Measurements from ENCODE around the gene TMPRSS3. TPM values are rescaled to one million over a fixed set of nuclear protein-coding genes. Genes with fewer than 3 reads are reported as not detected.

TMPRSS3 gene
- total RNA-seq, 1 experiment from 2014 or later, result not detected

DNA sequence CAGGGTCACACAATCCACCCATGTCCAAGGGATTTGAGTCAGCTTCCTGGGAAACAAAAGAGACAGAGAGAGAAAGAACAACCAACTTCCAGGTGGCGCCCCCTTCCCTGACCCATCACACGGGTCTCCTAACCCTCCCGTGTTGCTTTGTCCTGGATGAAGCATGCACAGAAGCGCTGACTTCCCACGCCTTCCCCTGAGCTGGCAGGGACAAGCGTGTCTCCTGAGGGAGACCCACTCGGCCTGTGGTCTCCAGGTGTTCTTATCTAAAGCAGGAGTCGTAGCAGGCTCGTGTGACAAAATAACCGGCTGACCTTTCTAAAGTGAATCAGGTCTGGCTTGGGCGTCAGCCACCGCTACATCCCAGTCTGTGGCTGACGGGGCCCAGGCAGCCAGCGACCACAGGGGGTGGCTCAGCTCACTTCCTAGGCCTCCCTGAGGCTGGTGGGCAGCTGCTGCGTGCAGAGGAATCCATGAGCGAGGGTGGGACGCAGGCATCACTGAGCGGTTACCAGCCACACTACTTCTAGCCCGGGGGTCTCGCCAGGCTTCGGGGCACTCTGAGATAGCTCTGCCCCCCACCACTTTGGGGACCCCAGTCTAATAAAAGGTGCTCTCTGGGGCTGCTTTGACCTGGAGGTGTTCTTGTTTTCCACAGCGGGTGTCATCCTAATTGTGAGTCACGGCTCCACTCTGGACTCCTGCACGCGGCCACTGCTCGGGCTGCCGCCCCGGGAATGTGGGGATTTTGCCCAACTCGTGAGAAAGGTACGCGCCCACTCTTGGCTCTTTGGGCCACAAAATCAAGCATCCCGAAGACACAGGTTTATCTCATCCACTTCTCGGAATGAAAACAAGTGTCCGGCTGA lies 48.3 kb upstream of the TMPRSS3 start:
- POLR2A ChIA-PET (ENCODE audit: low non-redundant PET), result no interaction called here
- TF ChIP-seq CTCF (conservative IDR thresholded peaks at IDR 0.05; ENCODE audit: low read depth, low read length) (no peak), EZH2 (IDR thresholded peaks at IDR 0.05; ENCODE audit: borderline replicate concordance, low read depth, low read length, poor library complexity, severe bottlenecking) (no peak)
- H3K9me3 ChIP-seq (ENCODE audit: low read depth, low read length, poor library complexity, severe bottlenecking), result no peaks in the 10 kb centered on the region
- no peak for DNase-seq (ENCODE audit: low spot score)
- no peak overlapping the region for H3K27ac ChIP-seq (ENCODE audit: low read depth, low read length, poor library complexity, severe bottlenecking)
- CTCF ChIA-PET, result no interaction called here
- no peaks in the 10 kb centered on the region for H3K27me3 ChIP-seq (replicated peaks; ENCODE audit: insufficient read depth, low read depth, low read length, poor library complexity)
- H3K4me1 ChIP-seq (ENCODE audit: insufficient read depth, low read length, poor library complexity, severe bottlenecking), result no peaks in the 10 kb centered on the region
- no TSS peak for BruUV-seq (replicated peaks)
- no peak overlapping the region for H3K4me3 ChIP-seq (ENCODE audit: low read depth, low read length, poor library complexity, severe bottlenecking)
- H3K36me3 ChIP-seq (ENCODE audit: insufficient read depth, low read length, poor library complexity, severe bottlenecking), result no peaks in the 10 kb centered on the region
- intact Hi-C loops (cut with micrococcal nuclease; ENCODE audit: unreplicated experiment), result no loop called here

DNA sequence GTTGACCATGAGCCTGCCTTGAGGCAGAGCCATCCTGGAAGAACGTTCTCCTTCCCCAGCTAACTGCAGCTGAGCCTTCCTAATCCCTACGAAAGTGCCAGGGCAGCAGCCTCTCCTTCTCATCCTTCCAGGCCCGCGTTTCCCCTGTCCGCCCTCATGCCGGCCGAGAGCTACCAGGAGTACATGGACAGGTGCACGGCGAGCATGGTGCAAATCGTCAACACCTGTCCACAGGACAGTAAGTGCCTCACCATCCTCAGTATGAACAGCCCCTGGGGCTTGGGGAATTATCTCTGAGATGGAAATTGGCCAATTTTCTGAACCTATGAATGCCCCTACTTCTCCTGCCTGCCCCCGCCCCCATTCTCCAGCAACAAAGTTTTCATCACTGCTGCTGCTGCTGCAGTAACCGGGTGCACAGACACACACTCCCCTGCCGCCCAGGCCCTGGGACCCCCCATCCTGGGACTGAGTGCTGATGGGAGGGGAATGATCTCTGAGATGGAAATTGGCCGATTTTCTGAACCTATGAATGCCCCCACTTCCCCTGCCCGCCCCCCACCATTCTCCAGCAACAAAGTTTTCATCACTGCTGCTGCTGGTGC lies 47.4 kb upstream of the TMPRSS3 start:
- ChIA-PET POLR2A (ENCODE audit: low non-redundant PET) (no interaction called here), CTCF (no interaction called here)
- BruUV-seq (replicated peaks), result no TSS peak
- no peaks in the 10 kb centered on the region for H3K36me3 ChIP-seq (ENCODE audit: insufficient read depth, low read length, poor library complexity, severe bottlenecking)
- no peak for TF ChIP-seq EZH2 (IDR thresholded peaks at IDR 0.05; ENCODE audit: borderline replicate concordance, low read depth, low read length, poor library complexity, severe bottlenecking)
- intact Hi-C loops (cut with micrococcal nuclease; ENCODE audit: unreplicated experiment), result no loop called here
- no peak for DNase-seq (ENCODE audit: low spot score)
- H3K27me3 ChIP-seq (replicated peaks; ENCODE audit: insufficient read depth, low read depth, low read length, poor library complexity), result no peaks in the 10 kb centered on the region
- H3K4me1 ChIP-seq (ENCODE audit: insufficient read depth, low read length, poor library complexity, severe bottlenecking), result no peaks in the 10 kb centered on the region
- H3K4me3 ChIP-seq (ENCODE audit: low read depth, low read length, poor library complexity, severe bottlenecking), result no peak overlapping the region
- no peaks in the 10 kb centered on the region for H3K9me3 ChIP-seq (ENCODE audit: low read depth, low read length, poor library complexity, severe bottlenecking)
- H3K27ac ChIP-seq (ENCODE audit: low read depth, low read length, poor library complexity, severe bottlenecking), result no peak overlapping the region

DNA sequence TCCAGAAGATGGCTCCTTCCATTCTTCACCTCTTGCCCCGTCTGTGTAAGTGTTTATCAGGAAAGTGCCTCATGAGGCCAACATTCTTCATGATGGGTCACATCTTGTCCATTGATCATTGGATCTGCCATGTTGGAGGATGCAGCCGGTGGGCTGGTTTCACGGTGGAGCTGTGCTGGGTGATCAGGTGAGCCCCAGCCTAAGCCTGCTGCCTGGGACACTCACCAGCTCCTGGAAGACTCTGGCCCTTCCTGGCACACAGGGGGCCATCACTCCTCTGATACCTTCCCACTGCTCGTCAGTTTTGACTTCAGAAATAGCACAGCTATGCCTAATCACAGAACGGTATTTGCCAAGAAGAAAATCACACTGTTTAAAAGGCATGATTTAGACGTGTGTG lies 46.1 kb upstream of the TMPRSS3 start:
- no peak overlapping the region for H3K27ac ChIP-seq (ENCODE audit: low read depth, low read length, poor library complexity, severe bottlenecking)
- BruUV-seq (replicated peaks), result no TSS peak
- TF ChIP-seq CTCF (conservative IDR thresholded peaks at IDR 0.05; ENCODE audit: low read depth, low read length) (no peak), EZH2 (IDR thresholded peaks at IDR 0.05; ENCODE audit: borderline replicate concordance, low read depth, low read length, poor library complexity, severe bottlenecking) (no peak)
- no peaks in the 10 kb centered on the region for H3K4me1 ChIP-seq (ENCODE audit: insufficient read depth, low read length, poor library complexity, severe bottlenecking)
- no peak for DNase-seq (ENCODE audit: low spot score)
- H3K36me3 ChIP-seq (ENCODE audit: insufficient read depth, low read length, poor library complexity, severe bottlenecking), result no peaks in the 10 kb centered on the region
- intact Hi-C loops (cut with micrococcal nuclease; ENCODE audit: unreplicated experiment), result no loop called here
- H3K4me3 ChIP-seq (ENCODE audit: low read depth, low read length, poor library complexity, severe bottlenecking), result no peak overlapping the region
- POLR2A ChIA-PET (ENCODE audit: low non-redundant PET), result no interaction called here
- no peaks in the 10 kb centered on the region for H3K9me3 ChIP-seq (ENCODE audit: low read depth, low read length, poor library complexity, severe bottlenecking)
- no peaks in the 10 kb centered on the region for H3K27me3 ChIP-seq (replicated peaks; ENCODE audit: insufficient read depth, low read depth, low read length, poor library complexity)
- CTCF ChIA-PET, result interaction anchor here (1.2 kb wide), 1 partner anchor 47 kb away, joined by 4 read pairs; no protein-coding TSS in a partner anchor
